OCI-LY7 (cell line): Measurements from ENCODE around the gene FGF2. TPM values are rescaled to one million over a fixed set of nuclear protein-coding genes. Genes with fewer than 3 reads are reported as not detected.
"Not testable (repeated sequence)": the region's sequence is repeated elsewhere in the genome, so short reads cannot be mapped to it uniquely, and the experiment has no call there.

Source experiments
- BruUV-seq: library from RNA; stranded (reverse); fragments of 400-500 nt; replicated peaks from 2 replicates; lab custom pipeline; 2021; lab: Mats Ljungman, UMichigan
- CTCF ChIA-PET: fragments of 300-600 bp; sonication (Branson Sonifier 250); formaldehyde crosslinking; loops from one replicate; lab custom pipeline; 2022; ENCODE audit warnings: antibody characterized with exemption; ENCODE audit not compliant: unreplicated experiment; lab: Charles Lee
- POLR2A ChIA-PET: fragments of 300-600 bp; sonication (Branson Sonifier 250); formaldehyde crosslinking; loops from one replicate; lab custom pipeline; 2022; ENCODE audit warnings: antibody characterized with exemption; lab: Charles Lee
- DNase-seq: peaks from one replicate; pipeline ENCODE4 v3.0.0-alpha.2; 2015; ENCODE audit warnings: low spot score
- H2AFZ ChIP-seq: fragments of 200-600 bp; sonication (generic), shearing (Covaris generic); 2 replicates; pipeline ENCODE4 v1.6.1; 2014; ENCODE audit warnings: mild to moderate bottlenecking, antibody characterized with exemption, low read length, moderate library complexity
- H3K27ac ChIP-seq: fragments of 200-600 bp; sonication (generic); 2 replicates; pipeline ENCODE4 v1.5.1; 2014; ENCODE audit warnings: mixed run types, low read depth, mild to moderate bottlenecking, moderate library complexity, low read length, inconsistent platforms; ENCODE audit not compliant: poor library complexity, severe bottlenecking
- H3K36me3 ChIP-seq: fragments of 200-600 bp; sonication (generic); 2 replicates; pipeline ENCODE4 v1.6.1; 2014; ENCODE audit warnings: mild to moderate bottlenecking, antibody characterized with exemption, low read length, moderate library complexity, mixed read lengths; ENCODE audit not compliant: insufficient read depth
- H3K4me1 ChIP-seq: fragments of 200-600 bp; sonication (generic); 2 replicates; pipeline ENCODE4 v1.5.1; 2014; ENCODE audit warnings: mild to moderate bottlenecking, low read length; ENCODE audit not compliant: insufficient read depth, poor library complexity, severe bottlenecking
- H3K4me2 ChIP-seq: fragments of 200-600 bp; sonication (generic); 2 replicates; pipeline ENCODE4 v1.6.1; 2014; ENCODE audit warnings: mild to moderate bottlenecking, low read length
- H3K4me3 ChIP-seq: fragments of 200-600 bp; sonication (generic); 2 replicates; pipeline ENCODE4 v1.5.1; 2014; ENCODE audit warnings: mild to moderate bottlenecking, low read depth, low read length; ENCODE audit not compliant: poor library complexity, severe bottlenecking
- H3K79me2 ChIP-seq: fragments of 200-600 bp; sonication (generic); 2 replicates; pipeline ENCODE4 v1.6.1; 2016; ENCODE audit warnings: low read depth, mild to moderate bottlenecking, low read length, moderate library complexity, mixed read lengths; ENCODE audit not compliant: insufficient read depth
- H3K9me2 ChIP-seq: fragments of 200-600 bp; sonication (generic); 2 replicates; pipeline ENCODE4 v1.6.1; 2016; ENCODE audit warnings: mild to moderate bottlenecking, low read length, mixed read lengths; ENCODE audit not compliant: insufficient read depth
- H3K9me3 ChIP-seq: fragments of 200-600 bp; sonication (generic); 2 replicates; pipeline ENCODE4 v1.6.1; 2014; ENCODE audit warnings: mild to moderate bottlenecking, mixed run types, low read length, mixed read lengths
- H4K20me1 ChIP-seq: fragments of 200-600 bp; sonication (generic); 2 replicates; pipeline ENCODE4 v1.6.1; 2014; ENCODE audit warnings: mild to moderate bottlenecking, antibody characterized with exemption, low read length, moderate library complexity, mixed read lengths; ENCODE audit not compliant: insufficient read depth
- CTCF ChIP-seq: fragments of 200-600 bp; sonication (generic); conservative IDR thresholded peaks from 2 replicates; pipeline ENCODE4 v1.5.1; 2014; ENCODE audit warnings: mild to moderate bottlenecking, antibody characterized with exemption, low read length, moderate library complexity, mixed read lengths
- EZH2phosphoT487 ChIP-seq: fragments of 200-600 bp; sonication (generic); IDR thresholded peaks from 2 replicates; pipeline ENCODE4 v1.6.1; 2018; ENCODE audit warnings: low read depth, borderline replicate concordance, mild to moderate bottlenecking, mixed run types, antibody characterized with exemption, low read length, moderate library complexity, mixed read lengths
- intact Hi-C: fragments of 100-400 bp; cut with micrococcal nuclease; formaldehyde crosslinking; loops from one replicate; pipeline ENCODE4 v1.10.0; 2022; ENCODE audit not compliant: unreplicated experiment
- total RNA-seq, 2 experiments: library from RNA; depleted of rRNA in 1 of 2; stranded (reverse); fragments of >200 nt in 1 of 2; shearing (Covaris generic) in 1 of 2; gene quantifications; 2 replicates each; pipeline ENCODE4 v1.2.3, GENCODE V29; 2014 to 2022

Gene FGF2
- total RNA-seq, 2 experiments from 2014 or later = 0.53 TPM; not detected in 1

DNA sequence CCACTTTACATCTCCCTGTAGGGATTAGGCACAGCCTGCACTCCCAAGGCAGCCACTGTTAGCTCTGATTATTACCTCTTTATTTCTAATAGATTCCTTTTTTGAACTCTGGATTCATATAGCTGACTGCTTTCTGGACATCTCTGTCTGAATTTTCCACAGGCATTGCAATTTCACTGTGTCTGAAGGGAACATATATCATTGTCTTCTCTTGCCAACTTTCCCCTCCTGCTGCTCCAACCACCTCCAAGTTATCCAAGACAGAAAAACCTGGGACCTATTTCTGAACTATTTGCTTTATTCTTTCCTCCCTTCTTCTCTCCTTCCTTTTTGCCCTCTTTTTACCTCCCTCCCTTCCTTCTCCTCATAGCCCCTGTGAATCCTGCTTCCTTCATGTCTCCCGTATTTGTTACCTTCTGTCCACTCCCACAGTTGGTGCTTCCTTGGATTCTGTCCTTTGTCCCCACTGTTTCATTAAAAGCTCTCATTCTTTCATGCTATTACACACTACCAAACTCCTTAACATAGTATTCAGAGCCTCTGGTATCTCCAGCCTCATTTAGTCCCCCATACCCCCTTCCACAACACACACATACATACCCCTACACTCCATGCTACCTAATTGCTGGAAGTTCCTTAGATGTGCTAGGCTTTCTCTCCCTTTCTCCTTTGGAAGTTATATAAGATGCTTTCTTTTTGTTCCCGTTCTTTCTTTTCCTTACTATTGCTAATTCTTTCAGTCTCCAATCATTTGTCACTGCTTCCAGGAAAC lies 34.7 kb downstream of the FGF2 start:
- Histone ChIP-seq H3K27ac (no peak overlapping the region), H3K4me2 (no peak overlapping the region), H3K4me1 (no peaks in the 10 kb centered on the region), H3K9me2 (no peaks in the 10 kb centered on the region), H2AFZ (no peak overlapping the region), H3K4me3 (no peak overlapping the region), H3K9me3 (no peaks in the 10 kb centered on the region), H3K36me3 (no peaks in the 10 kb centered on the region), H3K79me2 (no peaks in the 10 kb centered on the region), H4K20me1 (no peaks in the 10 kb centered on the region)
- ChIA-PET CTCF (no interaction called here), POLR2A (interaction anchor here (1.0 kb wide), 1 partner anchor 9 kb away, joined by 4 read pairs; no protein-coding TSS in a partner anchor)
- no TSS peak for BruUV-seq
- no peak for DNase-seq
- intact Hi-C loops = no loop called here
- TF ChIP-seq CTCF (no peak), EZH2phosphoT487 (no peak)

DNA sequence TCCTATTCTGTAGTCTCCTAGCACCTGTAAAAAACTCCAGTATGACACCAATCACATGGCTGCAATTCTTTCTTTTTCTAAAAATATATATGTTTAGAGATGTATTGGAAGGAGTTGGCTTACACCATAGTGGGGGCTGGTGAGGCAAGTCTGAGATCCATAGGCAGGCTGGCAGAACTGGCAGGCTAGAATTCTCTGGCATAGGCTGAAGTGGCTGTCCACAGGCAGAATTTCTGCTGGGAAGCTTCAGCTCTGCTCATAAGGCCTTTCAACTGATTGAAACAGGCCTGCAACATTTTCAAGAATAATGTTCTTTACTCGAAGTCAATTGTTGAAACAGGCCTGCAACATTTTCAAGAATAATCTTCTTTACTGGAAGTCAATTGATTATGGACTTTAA lies 37.0 kb downstream of the FGF2 start:
- DNase-seq = no peak
- H3K36me3 ChIP-seq = no peaks in the 10 kb centered on the region
- H3K9me3 ChIP-seq = no peaks in the 10 kb centered on the region
- POLR2A ChIA-PET = interaction anchor here (0.5 to 0.7 kb wide), 2 partner anchors 217 to 218 kb away, joined by 3 read pairs; no protein-coding TSS in a partner anchor
- H3K4me2 ChIP-seq = no peak overlapping the region
- no peak overlapping the region for H3K4me3 ChIP-seq
- H3K4me1 ChIP-seq = no peaks in the 10 kb centered on the region
- H2AFZ ChIP-seq = no peak overlapping the region
- TF ChIP-seq EZH2phosphoT487 (no peak), CTCF (no peak)
- intact Hi-C loops = no loop called here
- no peak overlapping the region for H3K27ac ChIP-seq
- no peaks in the 10 kb centered on the region for H4K20me1 ChIP-seq
- no TSS peak for BruUV-seq
- no peaks in the 10 kb centered on the region for H3K9me2 ChIP-seq
- CTCF ChIA-PET = no interaction called here
- no peaks in the 10 kb centered on the region for H3K79me2 ChIP-seq

DNA sequence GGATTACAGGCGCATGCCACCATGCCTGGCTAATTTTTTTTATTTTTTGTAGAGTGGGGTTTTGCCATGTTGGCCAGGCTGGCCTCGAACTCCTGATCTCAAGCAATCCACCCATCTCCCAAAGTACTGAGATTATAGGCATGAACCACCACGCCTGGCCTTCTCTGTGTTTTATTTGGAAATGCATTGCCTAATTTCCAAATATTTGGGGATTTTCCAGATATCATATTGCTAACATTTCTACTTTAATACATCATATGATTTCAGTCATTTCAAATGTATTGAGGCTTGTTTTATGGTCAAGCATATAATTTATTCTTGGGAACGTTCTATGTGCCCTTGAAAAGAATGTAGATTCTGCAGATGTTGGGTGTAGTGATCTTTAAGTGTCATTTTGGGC lies 38.8 kb downstream of the FGF2 start:
- Histone ChIP-seq H2AFZ (no peak overlapping the region), H3K79me2 (no peaks in the 10 kb centered on the region), H4K20me1 (no peaks in the 10 kb centered on the region), H3K4me3 (no peak overlapping the region), H3K4me1 (no peaks in the 10 kb centered on the region), H3K9me3 (no peaks in the 10 kb centered on the region), H3K27ac (no peak overlapping the region), H3K4me2 (no peak overlapping the region), H3K36me3 (no peaks in the 10 kb centered on the region), H3K9me2 (no peaks in the 10 kb centered on the region)
- ChIA-PET POLR2A (interaction anchor here (0.6 kb wide), 1 partner anchor 184 kb away, joined by 3 read pairs; no protein-coding TSS in a partner anchor), CTCF (no interaction called here)
- intact Hi-C loops = no loop called here
- DNase-seq = no peak
- TF ChIP-seq CTCF (no peak), EZH2phosphoT487 (no peak)
- no TSS peak for BruUV-seq

GRCh38 chr4:122868235-122868634 lies 41.6 kb downstream of the FGF2 start:
- POLR2A ChIA-PET = interaction anchor here (1.0 kb wide), 1 partner anchor 28 kb away, joined by 3 read pairs; no protein-coding TSS in a partner anchor
- H3K4me2 ChIP-seq, BruUV-seq, H3K79me2 ChIP-seq, H3K9me2 ChIP-seq, H3K36me3 ChIP-seq, H2AFZ ChIP-seq, CTCF ChIA-PET, H3K4me3 ChIP-seq, H3K9me3 ChIP-seq, H3K27ac ChIP-seq, DNase-seq, H3K4me1 ChIP-seq, H4K20me1 ChIP-seq, intact Hi-C loops: not testable (repeated sequence)
